Liver (tissue), 10 donors: ENCODE measurements around the gene ZDHHC5. TPM values are rescaled to one million over a fixed set of nuclear protein-coding genes. Genes with fewer than 3 reads are reported as not detected.

Experiments used
- DNase-seq: peaks from one replicate; pipeline ENCODE4 v3.0.0-alpha.2; 2017; ENCODE audit warnings: low spot score
- H3K27ac ChIP-seq, 2 donors: one replicate each; pipeline ENCODE4 v1.7.0; 2013; ENCODE audit warnings: inconsistent platforms in 2 of 2, low read length in 2 of 2, control low read depth in 1 of 2, low read depth in 1 of 2, mild to moderate bottlenecking in 1 of 2
- H3K27me3 ChIP-seq, 4 donors: one replicate each; pipeline versions ENCODE4 v1.6.1 to v1.7.0; 2013; ENCODE audit warnings: low read length in 3 of 4, inconsistent platforms in 1 of 4, mild to moderate bottlenecking in 1 of 4, moderate library complexity in 1 of 4; ENCODE audit not compliant: control insufficient read depth in 4 of 4, insufficient read depth in 4 of 4
- H3K36me3 ChIP-seq, 4 donors: one replicate each; pipeline versions ENCODE4 v1.6.1 to v1.7.0; 2013; ENCODE audit warnings: low read length in 3 of 4, mild to moderate bottlenecking in 3 of 4, low read depth in 1 of 4, moderate library complexity in 1 of 4; ENCODE audit not compliant: control insufficient read depth in 4 of 4, insufficient read depth in 3 of 4
- H3K4me1 ChIP-seq, 4 donors: one replicate each; pipeline versions ENCODE4 v1.6.1 to v1.7.0; 2013; ENCODE audit warnings: low read length in 3 of 4, mild to moderate bottlenecking in 3 of 4, moderate library complexity in 1 of 4; ENCODE audit not compliant: control insufficient read depth in 4 of 4, insufficient read depth in 4 of 4
- H3K4me3 ChIP-seq, 3 donors: one replicate each; pipeline versions ENCODE4 v1.6.1 to v1.7.0; 2013; ENCODE audit warnings: low read length in 3 of 3, control low read depth in 1 of 3, low read depth in 1 of 3, mild to moderate bottlenecking in 1 of 3
- H3K9ac ChIP-seq, 2 donors: one replicate each; pipeline ENCODE4 v1.7.0; 2013; ENCODE audit warnings: low read length in 2 of 2, mild to moderate bottlenecking in 2 of 2, moderate library complexity in 2 of 2, control low read depth in 1 of 2, low read depth in 1 of 2
- H3K9me3 ChIP-seq, 4 donors: one replicate each; pipeline versions ENCODE4 v1.6.1 to v1.7.0; 2013; ENCODE audit warnings: low read length in 3 of 4; ENCODE audit not compliant: control insufficient read depth in 4 of 4
- ATF3 ChIP-seq: IDR thresholded peaks from 2 replicates; pipeline ENCODE4 v1.6.1; 2016; ENCODE audit warnings: antibody characterized with exemption
- CTCF ChIP-seq: fragments of 150-350 bp; IDR thresholded peaks from 2 replicates; pipeline ENCODE4 v1.5.1; 2017; ENCODE audit warnings: improper control_type of control experiment, low read depth, low read length; ENCODE audit not compliant: missing input control
- EGR1 ChIP-seq, 2 donors: IDR thresholded peaks; 2 replicates each; pipeline ENCODE4 v1.6.1; 2016 to 2018; ENCODE audit warnings: antibody characterized with exemption in 2 of 2, low read depth in 2 of 2
- FOXA1 ChIP-seq: IDR thresholded peaks from 2 replicates; pipeline ENCODE4 v1.6.1; 2016; ENCODE audit warnings: antibody characterized with exemption
- HNF4A ChIP-seq, 2 donors: conservative IDR thresholded peaks; 2 replicates each; pipeline ENCODE4 v1.6.1; 2016; ENCODE audit warnings: antibody characterized with exemption in 2 of 2, mild to moderate bottlenecking in 2 of 2
- HNF4G ChIP-seq: IDR thresholded peaks from 2 replicates; pipeline ENCODE4 v1.6.1; 2016; ENCODE audit warnings: antibody characterized with exemption
- JUND ChIP-seq, 2 donors: IDR thresholded peaks; 2 replicates each; pipeline ENCODE4 v1.6.1; 2016; ENCODE audit warnings: antibody characterized with exemption in 2 of 2
- MAX ChIP-seq: IDR thresholded peaks from 2 replicates; pipeline ENCODE4 v1.6.1; 2016; ENCODE audit warnings: antibody characterized with exemption
- NR2F2 ChIP-seq: IDR thresholded peaks from 2 replicates; pipeline ENCODE4 v1.6.1; 2016; ENCODE audit warnings: antibody characterized with exemption
- REST ChIP-seq: IDR thresholded peaks from 2 replicates; pipeline ENCODE4 v1.6.1; 2016; ENCODE audit warnings: antibody characterized with exemption, mild to moderate bottlenecking
- RXRA ChIP-seq, 2 donors: IDR thresholded peaks; 2 replicates each; pipeline ENCODE4 v1.6.1; 2017 to 2018; ENCODE audit warnings: antibody characterized with exemption in 2 of 2, mild to moderate bottlenecking in 1 of 2
- SP1 ChIP-seq: IDR thresholded peaks from 2 replicates; pipeline ENCODE4 v1.6.1; 2018; ENCODE audit warnings: antibody characterized with exemption, mild to moderate bottlenecking
- TAF1 ChIP-seq: conservative IDR thresholded peaks from 2 replicates; pipeline ENCODE4 v1.6.1; 2016; ENCODE audit warnings: antibody characterized with exemption, mild to moderate bottlenecking
- WGBS: extraction: QIAGEN DNeasy Blood & Tissue Kit; methylation state at CpG from one replicate; pipeline ENCODE4 v1.1.7; 2013; 5-methylcytosine and 5-hydroxymethylcytosine counted together
- polyA plus RNA-seq, 2 donors: library from polyadenylated mRNA; stranded (reverse) in 1 of 2; unstranded in 1 of 2; fragments of 200-250 nt in 1 of 2; fragments of >200 nt in 1 of 2; fragmentation: Nextera tagmentation in 1 of 2; extraction: Ambion mirVana in 1 of 2; gene quantifications; one replicate each; pipeline versions ENCODE4 v1.2.1 to v1.2.3, GENCODE V29; 2013 to 2015
- small RNA-seq: library from RNA; depleted of rRNA; stranded (forward); fragments of <200 nt; gene quantifications from one replicate; pipeline ENCODE3, GENCODE V24; 2014
- total RNA-seq, 2 donors: library from RNA; depleted of rRNA; stranded (reverse); fragments of >200 nt; gene quantifications; one replicate each; pipeline ENCODE4 v1.2.3, GENCODE V29; 2014
- donor health status: healthy.
- donor health status: healthy.
- donor health status: healthy.
- donor health status: healthy.
- donor health status: healthy.

Gene ZDHHC5
- total and polyA plus RNA-seq, 4 donors: 7.2 to 31.4 (median 26.1) TPM

- no peak overlapping the region for H3K4me3 ChIP-seq
- no peaks in the 10 kb centered on the region for H3K27me3 ChIP-seq
- no peak overlapping the region for H3K27ac ChIP-seq
- H3K9ac ChIP-seq: no peak overlapping the region
- H3K4me1 ChIP-seq: peaks cover 0 to 13% (median 8%) of the 10 kb centered on the region in 4 donors
- no peaks in the 10 kb centered on the region for H3K9me3 ChIP-seq
- peaks cover 7 to 20% (median 12%) of the 10 kb centered on the region in 4 donors for H3K36me3 ChIP-seq
- DNase-seq: no peak
- WGBS: 94% methylated on average over 1 of the region's 1 CpG
- no peak for TF ChIP-seq FOXA1
- TF ChIP-seq SP1: no peak
- no peak for TF ChIP-seq HNF4A (conservative IDR thresholded peaks at IDR 0.05)
- no peak for TF ChIP-seq HNF4G
- TF ChIP-seq EGR1 (IDR thresholded peaks at IDR 0.05; ENCODE audit: low read depth in 2 of 2): no peak
- TF ChIP-seq JUND (IDR thresholded peaks at IDR 0.05): no peak
- TF ChIP-seq REST: no peak
- TF ChIP-seq CTCF: no peak
- no peak for TF ChIP-seq NR2F2
- TF ChIP-seq RXRA (IDR thresholded peaks at IDR 0.05): no peak
- TF ChIP-seq TAF1: no peak
- TF ChIP-seq MAX: no peak
- no peak for TF ChIP-seq ATF3
Measured at GRCh38 chr11:57746920-57747319, 79.0 kb downstream of the ZDHHC5 start.

Small RNAs within 50 kb of the gene (small RNA-seq; reads per million reads assigned to genes)
- gene MIR130A (862 reads per million, percentile 99 among the genes with 10 or more reads in this experiment), gene TMX2-CTNND1 (not detected)

Other genes starting within 250 kb of the ZDHHC5 start
- gene SLC43A3, start 241.0 kb upstream of the ZDHHC5 start, total RNA-seq: 100 to 1,000 TPM in 1 of 2 donors, 10 to 100 TPM in 1; 47.2 to 106 TPM
- gene SLC43A3, start 241.0 kb upstream of the ZDHHC5 start, polyA plus RNA-seq: 100 to 1,000 TPM in 1 of 2 donors, 10 to 100 TPM in 1; 80.2 to 152 TPM
- under 1 TPM; 0.75 to 0.89 TPM for gene RTN4RL2, start 207.6 kb upstream of the ZDHHC5 start, total RNA-seq
- 10 to 100 TPM in 1 of 2 donors, 1 to 10 TPM in 1; 5.5 to 18.1 TPM for gene RTN4RL2, start 207.6 kb upstream of the ZDHHC5 start, polyA plus RNA-seq
- 100 to 1,000 TPM; 107 to 171 TPM for gene SLC43A1, start 152.4 kb upstream of the ZDHHC5 start, total RNA-seq
- 100 to 1,000 TPM in 1 of 2 donors, 10 to 100 TPM in 1; 85.6 to 108 TPM for gene SLC43A1, start 152.4 kb upstream of the ZDHHC5 start, polyA plus RNA-seq
- gene TIMM10, start 137.4 kb upstream of the ZDHHC5 start, total RNA-seq: 10 to 100 TPM; 19.8 to 23.7 TPM
- 10 to 100 TPM; 36.9 to 77.4 TPM for gene TIMM10, start 137.4 kb upstream of the ZDHHC5 start, polyA plus RNA-seq
- gene SMTNL1, start 130.5 kb upstream of the ZDHHC5 start, total RNA-seq: not detected
- gene SMTNL1, start 130.5 kb upstream of the ZDHHC5 start, polyA plus RNA-seq: not detected
- 10 to 100 TPM; 18.6 to 44.8 TPM for gene UBE2L6, start 100.4 kb upstream of the ZDHHC5 start, total RNA-seq
- 10 to 100 TPM; 85.4 to 97.2 TPM for gene UBE2L6, start 100.4 kb upstream of the ZDHHC5 start, polyA plus RNA-seq
- 100 to 1,000 TPM; 235 to 541 TPM for gene SERPING1, start 70.4 kb upstream of the ZDHHC5 start, total RNA-seq
- gene SERPING1, start 70.4 kb upstream of the ZDHHC5 start, polyA plus RNA-seq: 1,000 to 10,000 TPM; 2,487 to 2,911 TPM
- gene YPEL4, start 18.2 kb upstream of the ZDHHC5 start, total RNA-seq: 10 to 100 TPM in 1 of 2 donors, under 1 TPM in 1; 0.08 to 19.9 TPM
- under 1 TPM; 0.14 to 0.31 TPM for gene YPEL4, start 18.2 kb upstream of the ZDHHC5 start, polyA plus RNA-seq
- 10 to 100 TPM; 10.1 to 12.3 TPM for gene CLP1, start 10.4 kb upstream of the ZDHHC5 start, total RNA-seq
- gene CLP1, start 10.4 kb upstream of the ZDHHC5 start, polyA plus RNA-seq: 1 to 10 TPM; 5.9 to 6.6 TPM
- gene MED19, start 44.1 kb downstream of the ZDHHC5 start, total RNA-seq: 1 to 10 TPM; 4.4 to 5.6 TPM
- 10 to 100 TPM in 1 of 2 donors, 1 to 10 TPM in 1; 7.5 to 11.3 TPM for gene MED19, start 44.1 kb downstream of the ZDHHC5 start, polyA plus RNA-seq
- gene TMX2, start 44.5 kb downstream of the ZDHHC5 start, total RNA-seq: 10 to 100 TPM; 43.3 to 48.3 TPM
- gene TMX2, start 44.5 kb downstream of the ZDHHC5 start, polyA plus RNA-seq: 10 to 100 TPM; 69.8 to 70.9 TPM
- 10 to 100 TPM; 42.2 to 52.2 TPM for gene SELENOH, start 73.4 kb downstream of the ZDHHC5 start, total RNA-seq
- gene SELENOH, start 73.4 kb downstream of the ZDHHC5 start, polyA plus RNA-seq: 100 to 1,000 TPM in 1 of 2 donors, 10 to 100 TPM in 1; 90.7 to 129 TPM
- gene BTBD18, start 83.7 kb downstream of the ZDHHC5 start, total RNA-seq: not detected
- gene BTBD18, start 83.7 kb downstream of the ZDHHC5 start, polyA plus RNA-seq: under 1 TPM in 1 of 2 donors, not detected in 1; 0.13 TPM
- gene CTNND1, start 93.7 kb downstream of the ZDHHC5 start, total RNA-seq: 10 to 100 TPM; 74.1 to 97.1 TPM
- 10 to 100 TPM; 21.5 to 41.9 TPM for gene CTNND1, start 93.7 kb downstream of the ZDHHC5 start, polyA plus RNA-seq